ENCODE measurements around the gene ADAM22.

GRCh38 chr7:88044069-88044468 lies 110.0 kb downstream of the ADAM22 start:
- peak; percentile 82 for TF ChIP-seq CHD2 (IDR thresholded peaks at IDR 0.05; ENCODE audit: low read length, partially characterized antibody)
- no peak for TF ChIP-seq EZH2phosphoT487 (IDR thresholded peaks at IDR 0.05; ENCODE audit: borderline replicate concordance, low read depth)
- no peak for TF ChIP-seq RAD21 (IDR thresholded peaks at IDR 0.05; ENCODE audit: low read length)
- TF ChIP-seq CTCF (IDR thresholded peaks at IDR 0.05): no peak
- peak; percentile 28; the same call in 1 of the 2 replicates for TF ChIP-seq POLR2AphosphoS5 (IDR thresholded peaks at IDR 0.05; ENCODE audit: low read depth, low read length)
- TF ChIP-seq EP300 (IDR thresholded peaks at IDR 0.05; ENCODE audit: borderline replicate concordance in 1 of 2, low read depth in 1 of 2, low read length in 1 of 2): peak; percentile 37 to 96; a peak in 3 of 4 replicates
- TF ChIP-seq NRF1 (IDR thresholded peaks at IDR 0.05; ENCODE audit: low read depth, low read length): no peak

Measured in SK-N-SH (cell line).